Neural progenitor cell (in vitro differentiated cells): ENCODE data around the gene KLRG1. TPM values are rescaled to one million over a fixed set of nuclear protein-coding genes. Genes with fewer than 3 reads are reported as not detected.

ENCODE experiments used
- DNase-seq: peaks from one replicate; pipeline ENCODE4 v3.0.0-alpha.2; 2016; ENCODE audit warnings: low spot score
- H2AFZ ChIP-seq: fragments of 200-600 bp; sonication (generic); replicated peaks from 2 replicates; pipeline ENCODE4 v1.6.1; 2016; ENCODE audit warnings: antibody characterized with exemption
- H3F3A ChIP-seq: fragments of 200-600 bp; sonication (generic); 2 replicates; pipeline ENCODE4 v1.6.1; 2016; ENCODE audit warnings: antibody characterized with exemption, low read depth
- H3K27ac ChIP-seq: fragments of 200-600 bp; sonication (generic); 2 replicates; pipeline ENCODE4 v1.5.1; 2016; ENCODE audit warnings: mild to moderate bottlenecking
- H3K27me3 ChIP-seq: fragments of 200-600 bp; sonication (generic); 2 replicates; pipeline ENCODE4 v1.6.1; 2016; ENCODE audit warnings: mild to moderate bottlenecking, moderate library complexity
- H3K36me3 ChIP-seq: fragments of 200-600 bp; sonication (generic); 2 replicates; pipeline ENCODE4 v1.5.1; 2016
- H3K4me1 ChIP-seq: fragments of 200-600 bp; sonication (generic); 2 replicates; pipeline ENCODE4 v1.6.1; 2016; ENCODE audit warnings: mixed run types
- H3K4me2 ChIP-seq: fragments of 200-600 bp; sonication (generic); 2 replicates; pipeline ENCODE4 v1.6.1; 2016
- H3K4me3 ChIP-seq: fragments of 200-600 bp; sonication (generic); 2 replicates; pipeline ENCODE4 v1.5.1; 2016
- H3K79me2 ChIP-seq: fragments of 200-600 bp; sonication (generic); 2 replicates; pipeline ENCODE4 v1.6.1; 2016; ENCODE audit warnings: low read depth
- H3K9ac ChIP-seq: fragments of 200-600 bp; sonication (generic); 2 replicates; pipeline ENCODE4 v1.6.1; 2016
- H3K9me3 ChIP-seq: fragments of 200-600 bp; sonication (generic); 2 replicates; pipeline ENCODE4 v1.5.1; 2016; ENCODE audit warnings: low read depth
- H4K20me1 ChIP-seq: fragments of 200-600 bp; sonication (generic); 2 replicates; pipeline ENCODE4 v1.6.1; 2016; ENCODE audit warnings: low read depth
- H3K27ac Mint-ChIP-seq: 3 replicates; pipeline ENCODE4 v1.8.0; 2021; ENCODE audit warnings: mixed read lengths
- H3K27me3 Mint-ChIP-seq: 2 replicates; pipeline ENCODE4 v1.8.0; 2022; ENCODE audit warnings: low read depth, mild to moderate bottlenecking, inconsistent platforms, moderate library complexity, mixed read lengths; ENCODE audit not compliant: insufficient read depth
- H3K36me3 Mint-ChIP-seq: 3 replicates; pipeline ENCODE4 v1.8.0; 2021; ENCODE audit warnings: mixed read lengths
- H3K4me1 Mint-ChIP-seq: 3 replicates; pipeline ENCODE4 v1.8.0; 2021; ENCODE audit warnings: mixed read lengths
- H3K4me3 Mint-ChIP-seq: 3 replicates; pipeline ENCODE4 v1.8.0; 2021; ENCODE audit warnings: mild to moderate bottlenecking, moderate library complexity, mixed read lengths
- H3K9me3 Mint-ChIP-seq: 3 replicates; pipeline ENCODE4 v1.8.0; 2020; ENCODE audit warnings: mixed read lengths
- CTCF ChIP-seq: fragments of 200-600 bp; sonication (generic); IDR thresholded peaks from 2 replicates; pipeline ENCODE4 v1.5.1; 2017; ENCODE audit warnings: antibody characterized with exemption, mild to moderate bottlenecking
- EZH2 ChIP-seq: fragments of 200-600 bp; sonication (generic); IDR thresholded peaks from 2 replicates; pipeline ENCODE4 v1.6.1; 2017; ENCODE audit warnings: antibody characterized with exemption, mild to moderate bottlenecking, moderate library complexity
- EZH2phosphoT487 ChIP-seq: fragments of 200-600 bp; sonication (generic); IDR thresholded peaks from 2 replicates; pipeline ENCODE4 v1.6.1; 2017; ENCODE audit warnings: antibody characterized with exemption
- total RNA-seq: library from RNA; depleted of rRNA; stranded (reverse); fragments of >200 nt; gene quantifications from 2 replicates; pipeline ENCODE4 v1.2.3, GENCODE V29; 2015; ENCODE audit warnings: low replicate concordance

KLRG1 gene
- total RNA-seq, 1 donor from 2014 or later = 26.9 TPM

GRCh38 chr12:8946733-8947132 is 42.6 kb upstream of the KLRG1 start:
- Mint-ChIP-seq H3K36me3 (peaks cover 10% of the 10 kb centered on the region), H3K9me3 (no peaks in the 10 kb centered on the region), H3K4me1 (peaks cover 9% of the 10 kb centered on the region), H3K27me3 (no peaks in the 10 kb centered on the region), H3K4me3 (no peak overlapping the region), H3K27ac (no peak overlapping the region)
- Histone ChIP-seq H3K4me3 (no peak overlapping the region), H3K9ac (no peak overlapping the region), H3K36me3 (no peaks in the 10 kb centered on the region), H3K4me2 (no peak overlapping the region), H4K20me1 (peaks cover 31% of the 10 kb centered on the region), H3K4me1 (peaks cover 17% of the 10 kb centered on the region), H3K27me3 (no peaks in the 10 kb centered on the region), H2AFZ (no peak overlapping the region), H3K27ac (no peak overlapping the region), H3K9me3 (no peaks in the 10 kb centered on the region), H3F3A (peaks cover 26% of the 10 kb centered on the region), H3K79me2 (peaks cover 59% of the 10 kb centered on the region)
- no peak for DNase-seq
- no peak for TF ChIP-seq CTCF

GRCh38 chr12:8947737-8948136 is 41.6 kb upstream of the KLRG1 start:
- Histone ChIP-seq H3K36me3 (no peaks in the 10 kb centered on the region), H3K9ac (peak overlapping the region; percentile 70), H3K4me2 (peak overlapping the region; percentile 89), H3K27ac (no peak overlapping the region), H3K4me3 (peak overlapping the region; percentile 84), H3K4me1 (peaks cover 17% of the 10 kb centered on the region), H4K20me1 (peaks cover 31% of the 10 kb centered on the region), H3K9me3 (no peaks in the 10 kb centered on the region), H3F3A (peaks cover 20% of the 10 kb centered on the region), H3K79me2 (peaks cover 59% of the 10 kb centered on the region), H3K27me3 (no peaks in the 10 kb centered on the region), H2AFZ (no peak overlapping the region)
- no peak for DNase-seq
- Mint-ChIP-seq H3K36me3 (peaks cover 11% of the 10 kb centered on the region), H3K9me3 (peaks cover under 1% of the 10 kb centered on the region), H3K27me3 (no peaks in the 10 kb centered on the region), H3K27ac (no peak overlapping the region), H3K4me3 (no peak overlapping the region), H3K4me1 (peaks cover 9% of the 10 kb centered on the region)
- no peak for TF ChIP-seq EZH2
- TF ChIP-seq CTCF = no peak
- no peak for TF ChIP-seq EZH2phosphoT487

GRCh38 chr12:8948701-8949341 is 40.5 kb upstream of the KLRG1 start:
- DNase-seq = peak; percentile 75
- H2AFZ ChIP-seq = peak overlapping the region; percentile 23
- peak overlapping the region; percentile 95 for H3K4me3 Mint-ChIP-seq
- H3K36me3 ChIP-seq = no peaks in the 10 kb centered on the region
- no peaks in the 10 kb centered on the region for H3K27me3 ChIP-seq
- H3K9me3 ChIP-seq = no peaks in the 10 kb centered on the region
- peak overlapping the region; percentile 100 for H3K27ac ChIP-seq
- peak overlapping the region; percentile 84 for H3K27ac Mint-ChIP-seq
- peak overlapping the region; percentile 70 for H3K9ac ChIP-seq
- peaks cover 59% of the 10 kb centered on the region for H3K79me2 ChIP-seq
- peak overlapping the region; percentile 84 for H3K4me3 ChIP-seq
- H3K27me3 Mint-ChIP-seq = no peaks in the 10 kb centered on the region
- peaks cover 20% of the 10 kb centered on the region for H3F3A ChIP-seq
- H3K4me2 ChIP-seq = peak overlapping the region; percentile 89
- peaks cover 17% of the 10 kb centered on the region for H3K4me1 ChIP-seq
- H3K36me3 Mint-ChIP-seq = peaks cover 9% of the 10 kb centered on the region
- peaks cover 5% of the 10 kb centered on the region for H3K9me3 Mint-ChIP-seq
- H4K20me1 ChIP-seq = peaks cover 31% of the 10 kb centered on the region
- H3K4me1 Mint-ChIP-seq = peaks cover 9% of the 10 kb centered on the region
- TF ChIP-seq EZH2phosphoT487 = no peak
- no peak for TF ChIP-seq EZH2
